Stimulated activated CD4-positive, alpha-beta T cell treated with anti-CD3 and anti-CD28 coated beads, Interleukin-2, amount 100 ng/mL, for 48 hours (primary cell): Measurements from ENCODE around the gene CYBA.

Experiments
- DNase-seq, 2 donors: peaks; one replicate each; pipeline ENCODE4 v3.0.0-alpha.2; 2020

CYBA gene

DNA sequence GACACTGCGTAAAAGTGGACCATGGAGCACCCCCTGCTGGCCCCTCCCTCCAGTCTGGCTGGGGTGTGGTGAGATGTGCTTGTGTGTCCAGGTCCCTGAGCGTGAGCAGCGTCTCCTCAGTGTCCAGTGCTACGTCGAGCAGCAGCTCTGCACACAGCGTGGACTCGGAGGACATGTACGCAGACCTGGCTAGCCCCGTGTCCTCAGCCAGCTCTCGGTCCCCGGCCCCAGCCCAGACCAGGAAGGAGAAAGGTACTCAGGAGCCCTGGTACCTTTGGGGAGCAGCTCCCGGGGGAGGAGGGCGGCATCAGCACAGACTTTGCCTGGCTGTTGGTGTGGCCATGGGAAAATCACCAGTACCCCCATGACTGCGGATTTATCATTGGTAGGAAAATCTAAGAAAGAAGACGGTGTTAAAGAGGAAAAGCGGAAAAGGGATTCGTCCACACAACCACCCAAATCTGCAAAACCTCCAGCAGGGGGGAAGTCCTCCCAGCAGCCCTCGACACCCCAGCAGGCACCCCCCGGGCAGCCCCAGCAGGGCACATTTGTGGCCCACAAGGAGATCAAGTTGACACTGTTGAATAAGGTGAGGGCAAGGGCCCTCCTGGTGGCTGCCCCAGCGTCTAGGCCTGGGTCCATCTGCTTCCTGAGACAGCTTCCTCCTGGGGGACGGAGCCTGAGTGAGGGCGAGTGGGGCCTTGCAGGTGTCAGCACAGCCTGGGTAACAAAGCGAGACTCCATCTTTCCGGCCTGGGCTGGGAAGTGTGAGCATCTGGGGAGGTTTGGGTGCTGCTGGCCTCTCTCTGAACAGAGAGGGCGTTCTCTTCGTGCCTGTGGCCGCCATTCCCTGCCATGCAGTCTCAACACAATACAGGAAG is 23.1 kb downstream of the CYBA start:
- no peak for DNase-seq

- no peak for DNase-seq
Measured at GRCh38 chr16:88626646-88627045, 24.2 kb downstream of the CYBA start.

GRCh38 chr16:88624977-88625576 is 25.8 kb downstream of the CYBA start:
- DNase-seq: no peak

- no peak for DNase-seq
Measured at GRCh38 chr16:88624481-88624880, 26.4 kb downstream of the CYBA start.

DNA sequence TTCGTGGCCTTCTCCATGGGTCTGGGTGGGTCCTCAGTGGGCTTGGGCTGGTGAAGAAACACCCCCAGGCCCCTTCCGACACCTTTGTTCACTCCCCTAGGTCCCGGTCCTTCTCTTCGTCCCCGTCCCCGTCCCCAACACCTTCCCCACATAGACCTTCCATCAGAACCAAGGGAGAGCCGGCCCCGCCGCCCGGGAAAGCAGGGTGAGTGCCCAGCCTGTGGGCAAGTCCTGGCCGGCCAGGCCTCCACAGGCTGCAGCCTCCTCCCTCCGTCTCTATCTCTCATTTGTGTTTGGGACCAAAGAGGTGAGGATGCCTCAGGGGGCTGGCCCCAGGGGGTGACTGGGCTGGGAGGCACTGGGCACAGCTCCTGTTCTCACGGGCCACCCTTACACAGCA is 27.0 kb downstream of the CYBA start:
- DNase-seq: no peak

GRCh38 chr16:88622866-88623265 is 28.0 kb downstream of the CYBA start:
- no peak for DNase-seq

- no peak for DNase-seq
Measured at GRCh38 chr16:88622125-88622524, 28.7 kb downstream of the CYBA start.

DNA sequence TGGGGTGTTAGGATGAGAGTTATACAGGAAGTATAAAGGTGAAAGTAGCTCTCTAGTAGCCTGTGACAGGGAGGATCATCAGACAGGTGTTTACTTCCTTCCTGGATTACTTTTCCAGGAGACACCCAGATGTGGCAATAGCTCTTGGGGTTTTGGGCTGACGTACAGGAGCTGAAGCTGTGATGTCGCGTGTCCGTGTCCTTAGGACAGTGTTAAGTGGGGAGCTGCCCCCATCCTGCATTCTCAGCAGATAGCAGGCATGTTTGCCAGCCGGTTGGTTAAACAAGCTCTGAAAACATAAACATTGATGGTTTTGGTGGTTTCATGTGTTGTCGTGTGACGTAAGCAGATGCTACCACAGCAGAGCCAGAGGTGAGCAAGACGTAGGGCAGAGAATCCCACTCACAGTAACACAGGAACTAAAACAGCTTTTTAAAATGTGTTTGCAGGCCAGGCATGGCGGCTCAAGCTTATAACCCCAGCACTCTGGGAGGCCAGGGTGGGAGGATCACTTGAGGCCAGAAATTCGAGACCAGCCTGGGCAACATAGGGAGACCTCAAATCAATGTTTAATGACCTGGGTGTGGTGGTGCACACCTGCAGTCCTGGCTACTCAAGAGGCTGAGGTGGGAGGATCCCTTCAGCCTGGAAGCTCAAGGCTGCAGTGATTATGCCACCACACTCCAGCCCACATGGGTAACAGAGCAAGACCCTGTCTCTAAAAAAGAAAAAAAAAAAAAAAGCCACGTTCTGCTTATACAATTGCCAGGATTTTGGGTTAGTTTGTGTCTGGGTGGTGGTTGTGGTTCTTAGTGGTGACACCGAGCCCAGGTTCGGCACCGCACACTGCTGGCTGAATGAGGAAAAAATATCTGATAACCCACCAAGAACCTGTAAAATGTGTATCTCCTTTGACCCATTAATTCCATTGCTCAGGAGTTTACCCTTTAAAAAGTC is 30.7 kb downstream of the CYBA start:
- no peak for DNase-seq

DNA sequence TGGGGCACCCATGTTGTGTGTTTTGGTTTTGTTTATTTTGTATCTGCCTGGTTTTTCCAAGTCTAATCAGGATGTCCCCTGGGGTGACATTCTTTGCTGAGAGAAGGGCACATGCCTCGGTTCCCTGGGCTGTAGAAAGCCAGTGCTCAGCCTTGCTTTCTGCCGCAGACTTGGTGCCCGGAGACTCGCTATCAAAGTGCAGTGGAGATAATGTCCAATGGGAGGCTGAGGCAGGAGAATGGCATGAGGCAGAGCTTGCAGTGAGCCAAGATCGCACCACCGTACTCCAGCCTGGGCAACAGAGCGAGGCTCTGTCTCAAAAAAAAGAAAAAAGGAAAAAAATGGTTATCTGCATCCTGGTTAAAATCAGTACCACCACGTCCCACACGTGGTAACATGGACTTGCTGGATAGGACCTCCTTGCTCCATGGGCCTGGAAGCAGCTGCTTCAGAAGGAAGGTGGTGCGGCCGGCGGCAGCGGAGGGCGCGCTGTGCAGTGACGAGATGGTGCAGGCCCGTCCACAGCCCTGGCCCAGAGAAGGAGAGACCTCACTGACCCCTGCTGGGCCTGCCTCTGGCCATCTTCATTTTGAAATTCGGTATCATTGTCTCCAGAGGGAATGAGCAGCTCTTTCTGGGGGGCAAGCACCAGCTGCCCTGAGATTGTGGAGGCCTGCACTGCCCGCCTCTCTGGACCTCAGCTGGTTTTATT is 31.7 kb downstream of the CYBA start:
- no peak for DNase-seq

- DNase-seq: no peak
Measured at GRCh38 chr16:88618182-88618955, 32.5 kb downstream of the CYBA start.

GRCh38 chr16:88617268-88618031 is 33.4 kb downstream of the CYBA start:
- DNase-seq: no peak

- no peak for DNase-seq
Measured at GRCh38 chr16:88616736-88617135, 34.1 kb downstream of the CYBA start.

- DNase-seq: no peak
Measured at GRCh38 chr16:88616320-88616719, 34.5 kb downstream of the CYBA start.

- no peak for DNase-seq
Measured at GRCh38 chr16:88614818-88615580, 35.9 kb downstream of the CYBA start.

- no peak for DNase-seq
Measured at GRCh38 chr16:88613911-88614817, 36.7 kb downstream of the CYBA start.

DNA sequence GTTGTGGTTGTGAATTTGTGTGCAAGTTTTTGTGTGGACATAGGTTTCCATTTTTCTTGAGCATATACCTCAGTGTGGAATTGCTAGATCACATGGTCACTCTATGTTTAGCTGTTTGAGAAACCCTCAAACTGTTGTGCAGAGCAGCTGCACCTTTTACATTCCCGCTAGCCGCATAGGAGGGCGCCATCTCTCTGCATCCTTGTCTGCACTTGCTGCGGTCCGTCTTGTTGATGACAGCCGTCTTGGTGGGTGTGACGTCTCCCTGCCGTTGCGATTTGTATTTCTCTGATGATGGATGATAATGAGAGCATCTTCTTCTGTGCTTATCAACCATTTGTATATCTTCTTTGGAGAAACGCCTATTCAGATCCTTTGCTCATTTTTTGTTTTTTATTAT is 37.6 kb downstream of the CYBA start:
- DNase-seq: no peak

GRCh38 chr16:88610909-88611812 is 39.7 kb downstream of the CYBA start:
- DNase-seq: no peak

GRCh38 chr16:88610080-88610479 is 40.8 kb downstream of the CYBA start:
- no peak for DNase-seq
